ENCODE measurements around the gene BBLN.

BBLN gene

GRCh38 chr9:128120741-128121465 lies 39.2 kb upstream of the BBLN start:
- no peak for TF ChIP-seq CTCF (IDR thresholded peaks at IDR 0.05; ENCODE audit: low read depth, low read length, missing control alignments)
- no peak overlapping the region for H3K4me3 ChIP-seq (ENCODE audit: low read depth, low read length)
- no peak for DNase-seq (ENCODE audit: low read depth)
- in situ Hi-C loops (cut with HindIII; ENCODE audit: low sequenced_read_pairs), result no loop called here

GRCh38 chr9:128121466-128121810 lies 38.6 kb upstream of the BBLN start:
- in situ Hi-C loops (cut with HindIII; ENCODE audit: low sequenced_read_pairs), result no loop called here
- no peak overlapping the region for H3K4me3 ChIP-seq (ENCODE audit: low read depth, low read length)
- DNase-seq (ENCODE audit: low read depth), result no peak
- no peak for TF ChIP-seq CTCF (IDR thresholded peaks at IDR 0.05; ENCODE audit: low read depth, low read length, missing control alignments)

GRCh38 chr9:128121924-128122808 lies 37.9 kb upstream of the BBLN start:
- in situ Hi-C loops (cut with HindIII; ENCODE audit: low sequenced_read_pairs), result no loop called here
- H3K4me3 ChIP-seq (ENCODE audit: low read depth, low read length), result no peak overlapping the region
- TF ChIP-seq CTCF (IDR thresholded peaks at IDR 0.05; ENCODE audit: low read depth, low read length, missing control alignments), result no peak
- DNase-seq (ENCODE audit: low read depth), result no peak

- no peak for DNase-seq (ENCODE audit: low read depth)
Measured at GRCh38 chr9:128122809-128123175, 37.3 kb upstream of the BBLN start.

GRCh38 chr9:128123451-128124080 lies 36.5 kb upstream of the BBLN start:
- TF ChIP-seq CTCF (IDR thresholded peaks at IDR 0.05; ENCODE audit: low read depth, low read length, missing control alignments), result no peak

More at GRCh38 chr9:128122809-128123175, 37.3 kb upstream of the BBLN start:
- in situ Hi-C loops (cut with HindIII; ENCODE audit: low sequenced_read_pairs), result no loop called here
- no peak for TF ChIP-seq CTCF (IDR thresholded peaks at IDR 0.05; ENCODE audit: low read depth, low read length, missing control alignments)
- H3K4me3 ChIP-seq (ENCODE audit: low read depth, low read length), result no peak overlapping the region

GRCh38 chr9:128124451-128124850 lies 35.6 kb upstream of the BBLN start:
- TF ChIP-seq CTCF (IDR thresholded peaks at IDR 0.05; ENCODE audit: low read depth, low read length, missing control alignments), result no peak
- DNase-seq (ENCODE audit: low read depth), result no peak
- in situ Hi-C loops (cut with HindIII; ENCODE audit: low sequenced_read_pairs), result no loop called here
- H3K4me3 ChIP-seq (ENCODE audit: low read depth, low read length), result no peak overlapping the region

More at GRCh38 chr9:128123451-128124080, 36.5 kb upstream of the BBLN start:
- in situ Hi-C loops (cut with HindIII; ENCODE audit: low sequenced_read_pairs), result no loop called here
- no peak overlapping the region for H3K4me3 ChIP-seq (ENCODE audit: low read depth, low read length)
- DNase-seq (ENCODE audit: low read depth), result no peak
